SK-N-MC (cell line): ENCODE results near the gene PMM1.

ENCODE experiments used
- DNase-seq: peaks from one replicate; pipeline ENCODE4 v3.0.0-alpha.2; 2011; ENCODE audit warnings: low read depth, low spot score
- H3K27ac ChIP-seq: fragments of 200-600 bp; sonication (generic); 2 replicates; pipeline ENCODE4 v1.5.1; 2016; ENCODE audit warnings: mixed run types
- H3K36me3 ChIP-seq: fragments of 200-600 bp; sonication (generic); 2 replicates; pipeline ENCODE4 v1.6.1; 2017; ENCODE audit warnings: antibody characterized with exemption, low read length, mixed read lengths; ENCODE audit not compliant: insufficient read depth
- H3K4me3 ChIP-seq: fragments of 200-600 bp; sonication (generic); 2 replicates; pipeline ENCODE4 v1.5.1; 2016
- H3K9ac ChIP-seq: fragments of 200-600 bp; sonication (generic); 2 replicates; pipeline ENCODE4 v1.8.0; 2017; ENCODE audit warnings: mixed run types, mixed read lengths; ENCODE audit not compliant: insufficient read length
- H3K9me3 ChIP-seq: fragments of 200-600 bp; sonication (generic); 2 replicates; pipeline ENCODE4 v1.6.1; 2017; ENCODE audit warnings: low read depth, mild to moderate bottlenecking, antibody characterized with exemption, low read length, moderate library complexity, mixed read lengths
- EZH2 ChIP-seq: fragments of 200-600 bp; sonication (generic); IDR thresholded peaks from one replicate; pipeline ENCODE4 v1.6.1; 2017; ENCODE audit warnings: antibody characterized with exemption
- FOXP2 ChIP-seq: optimal IDR thresholded peaks from 2 replicates; pipeline ENCODE3; 2011; ENCODE audit warnings: mild to moderate bottlenecking, moderate library complexity; ENCODE audit not compliant: insufficient read depth; ENCODE audit errors: extremely low read length, control extremely low read depth
- POLR2AphosphoS5 ChIP-seq: IDR thresholded peaks from 2 replicates; pipeline ENCODE4 v1.6.1; 2012; ENCODE audit warnings: mild to moderate bottlenecking, low read depth, low read length, borderline replicate concordance

PMM1 gene

DNA sequence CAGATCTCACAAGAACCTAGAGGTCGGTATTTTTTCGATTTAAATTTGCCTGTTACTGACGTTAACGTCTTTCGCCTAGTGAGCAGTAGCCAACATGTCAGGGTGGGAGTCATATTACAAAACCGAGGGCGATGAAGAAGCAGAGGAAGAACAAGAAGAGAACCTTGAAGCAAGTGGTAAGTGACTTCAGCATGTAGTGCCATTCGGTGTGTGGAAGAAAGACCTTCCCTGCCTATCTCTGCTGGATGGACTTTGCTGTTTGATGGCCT is 32.2 kb upstream of the PMM1 start:
- no peaks in the 10 kb centered on the region for H3K9me3 ChIP-seq
- TF ChIP-seq FOXP2 (no peak), EZH2 (no peak), POLR2AphosphoS5 (no peak)
- H3K27ac ChIP-seq: peak overlapping the region; percentile 98
- DNase-seq: no peak
- peak overlapping the region; percentile 99 for H3K4me3 ChIP-seq
- peaks cover 41% of the 10 kb centered on the region for H3K36me3 ChIP-seq
- peak overlapping the region; percentile 98 for H3K9ac ChIP-seq

DNA sequence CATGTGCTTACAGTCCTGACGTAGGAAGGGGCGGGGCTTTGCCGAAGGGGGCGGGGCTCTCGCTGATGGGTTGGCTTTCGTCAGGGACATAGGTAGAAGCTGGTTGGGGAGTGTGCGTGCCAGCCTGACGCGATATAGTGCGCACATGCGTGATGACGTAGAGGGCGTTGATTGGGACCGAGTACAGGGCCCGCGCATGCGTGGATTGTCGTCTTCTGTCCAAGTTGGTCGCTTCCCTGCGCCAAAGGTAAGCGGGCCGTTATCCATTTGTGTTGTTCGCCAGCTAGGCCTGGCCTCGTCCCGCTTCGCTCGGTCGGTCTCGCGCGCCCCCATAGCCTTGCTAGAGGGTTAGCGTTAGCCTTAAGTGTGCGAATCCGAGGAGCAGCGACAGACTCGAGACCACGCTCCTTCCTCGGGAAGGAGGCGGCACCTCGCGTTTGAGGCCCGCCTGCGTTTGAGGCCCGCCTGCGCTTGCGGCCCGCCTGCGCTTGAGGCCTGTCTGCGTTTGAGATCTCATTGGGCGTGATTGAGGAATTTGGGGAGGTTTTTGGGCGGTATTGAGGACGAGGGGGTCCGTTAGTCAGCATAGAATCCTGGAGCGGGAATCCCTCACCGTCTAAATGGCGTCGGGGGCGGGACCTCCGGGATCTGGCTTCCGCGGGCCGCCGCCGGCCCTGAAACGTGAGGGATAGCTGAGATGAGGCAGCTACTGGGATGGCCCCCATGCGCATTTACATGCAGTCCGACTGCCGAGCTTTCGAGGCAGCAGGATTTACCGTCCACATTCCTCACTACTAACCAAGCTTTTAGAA is 31.7 kb upstream of the PMM1 start, which contains the start of gene XRCC6:
Gene XRCC6 (plus strand): TSS at position 197 of the 812 bp plus-strand sequence. CDS start 710 bp downstream, outside the sequence.
- DNase-seq: peak; percentile 99
- Histone ChIP-seq H3K4me3 (peak within 1 kb of the TSS; percentile 99), H3K27ac (peak within 1 kb of the TSS; percentile 98), H3K9me3 (no peaks in the 10 kb centered on the region), H3K36me3 (peaks cover 37% of the 10 kb centered on the region), H3K9ac (peak within 1 kb of the TSS; percentile 98)
- TF ChIP-seq EZH2 (no peak), POLR2AphosphoS5 (peak; percentile 96), FOXP2 (peak; percentile 54)

DNA sequence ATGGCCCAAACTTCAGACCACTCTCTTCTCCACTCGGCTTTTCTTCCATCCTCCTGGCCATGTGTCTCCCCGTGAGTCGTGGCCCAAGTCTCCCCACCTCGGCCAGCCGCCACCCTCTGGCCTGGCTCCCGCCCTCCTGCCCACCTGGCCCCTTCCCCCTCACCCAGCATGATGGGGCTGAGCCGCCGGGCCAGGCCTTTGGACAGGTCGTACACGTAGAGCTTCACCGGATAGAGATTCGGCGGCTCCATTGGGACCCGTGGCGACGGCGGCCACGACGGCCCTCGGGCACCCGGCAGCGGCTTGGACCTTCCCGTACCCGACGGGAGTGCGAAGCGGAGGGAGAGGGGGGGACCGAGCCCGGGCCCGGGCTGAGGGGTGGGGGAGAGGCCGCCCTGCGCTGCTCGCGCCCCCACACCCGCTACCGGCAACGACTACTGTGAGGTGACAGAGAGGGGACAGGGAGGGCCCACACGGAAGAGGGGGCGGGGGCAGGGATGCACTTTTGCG is 31.0 kb upstream of the PMM1 start, which contains the start of gene DESI1:
Gene DESI1 (minus strand): TSS at position 455 of the 510 bp plus-strand sequence. CDS start 204 bp downstream, at position 251.
- peak within 1 kb of the TSS; percentile 98 for H3K27ac ChIP-seq
- peaks cover 32% of the 10 kb centered on the region for H3K36me3 ChIP-seq
- no peaks in the 10 kb centered on the region for H3K9me3 ChIP-seq
- peak within 1 kb of the TSS; percentile 99 for H3K4me3 ChIP-seq
- TF ChIP-seq POLR2AphosphoS5: peak; percentile 87
- no peak for TF ChIP-seq EZH2
- no peak for DNase-seq
- peak within 1 kb of the TSS; percentile 98 for H3K9ac ChIP-seq

- peak overlapping the region; percentile 99 for H3K4me3 ChIP-seq
- peaks cover 27% of the 10 kb centered on the region for H3K36me3 ChIP-seq
- H3K27ac ChIP-seq: peak overlapping the region; percentile 22; the same call in 1 of the 2 replicates
- H3K9ac ChIP-seq: peak overlapping the region; percentile 80
- TF ChIP-seq FOXP2: no peak
- TF ChIP-seq EZH2: no peak
- no peak for TF ChIP-seq POLR2AphosphoS5
- DNase-seq: no peak
- no peaks in the 10 kb centered on the region for H3K9me3 ChIP-seq
Measured at GRCh38 chr22:41619979-41620588, 30.4 kb upstream of the PMM1 start.

GRCh38 chr22:41613456-41613855 is 23.8 kb upstream of the PMM1 start:
- no peak for DNase-seq
- Histone ChIP-seq H3K36me3 (no peaks in the 10 kb centered on the region), H3K4me3 (no peak overlapping the region), H3K9ac (no peak overlapping the region), H3K9me3 (no peaks in the 10 kb centered on the region), H3K27ac (no peak overlapping the region)
- TF ChIP-seq EZH2 (no peak), FOXP2 (no peak), POLR2AphosphoS5 (no peak)

DNA sequence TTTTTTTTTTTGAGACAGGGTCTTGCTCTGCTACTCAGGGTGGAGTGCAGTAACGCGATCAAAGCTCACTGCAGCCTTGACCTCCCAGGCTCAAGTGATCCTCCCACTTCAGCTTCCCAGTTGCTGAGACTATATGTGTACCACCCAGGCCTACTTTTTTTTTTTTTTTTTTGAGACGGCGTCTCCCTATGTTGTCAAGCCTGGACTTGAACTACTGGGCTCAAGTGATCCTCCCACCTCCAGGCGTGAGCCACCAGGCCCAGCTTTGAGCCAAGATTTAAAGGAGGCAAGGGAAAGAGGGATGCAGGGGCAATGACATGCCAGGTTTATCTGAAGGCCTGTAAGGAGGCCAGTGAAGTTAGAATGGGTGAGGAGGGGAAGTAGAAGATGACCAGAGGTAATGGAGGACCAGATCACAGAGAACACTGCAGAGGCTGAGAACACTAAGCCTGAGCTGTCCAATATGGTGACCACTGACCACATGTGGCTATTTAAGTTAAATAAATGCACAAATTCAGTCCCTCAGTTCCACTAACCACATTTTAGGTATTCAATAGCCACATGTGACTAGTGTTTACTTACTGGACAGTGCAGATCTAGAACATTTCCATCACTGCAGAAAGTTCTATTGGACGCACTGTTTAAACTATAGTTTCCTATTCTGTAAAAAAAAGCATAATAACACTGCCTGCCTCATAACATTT is 23.1 kb upstream of the PMM1 start:
- no peak for DNase-seq
- no peaks in the 10 kb centered on the region for H3K9me3 ChIP-seq
- no peak overlapping the region for H3K27ac ChIP-seq
- H3K4me3 ChIP-seq: no peak overlapping the region
- TF ChIP-seq FOXP2 (no peak), EZH2 (no peak), POLR2AphosphoS5 (no peak)
- no peak overlapping the region for H3K9ac ChIP-seq
- no peaks in the 10 kb centered on the region for H3K36me3 ChIP-seq

DNA sequence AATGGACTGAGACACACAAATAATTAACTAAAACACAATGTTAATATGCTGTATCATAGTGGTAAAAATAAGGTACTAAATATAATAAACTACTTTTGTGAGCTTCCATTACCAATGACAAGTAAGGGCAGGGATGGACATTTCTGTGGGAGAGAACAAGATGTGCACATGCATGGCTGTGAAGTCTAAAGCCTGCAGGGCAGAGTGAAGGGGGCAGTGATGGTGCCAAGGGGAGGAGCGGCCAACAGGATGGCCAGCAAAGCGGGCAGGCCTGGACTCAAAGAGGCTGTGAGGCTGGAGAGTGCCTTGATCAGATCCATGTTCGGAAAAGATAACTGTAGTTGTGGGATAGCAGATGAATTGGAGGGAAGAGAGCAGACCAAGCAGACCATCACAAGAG is 18.7 kb upstream of the PMM1 start:
- Histone ChIP-seq H3K9me3 (no peaks in the 10 kb centered on the region), H3K9ac (no peak overlapping the region), H3K27ac (no peak overlapping the region), H3K4me3 (no peak overlapping the region), H3K36me3 (peaks cover 17% of the 10 kb centered on the region)
- no peak for DNase-seq
- no peak for TF ChIP-seq EZH2
- no peak for TF ChIP-seq POLR2AphosphoS5
- TF ChIP-seq FOXP2: no peak

DNA sequence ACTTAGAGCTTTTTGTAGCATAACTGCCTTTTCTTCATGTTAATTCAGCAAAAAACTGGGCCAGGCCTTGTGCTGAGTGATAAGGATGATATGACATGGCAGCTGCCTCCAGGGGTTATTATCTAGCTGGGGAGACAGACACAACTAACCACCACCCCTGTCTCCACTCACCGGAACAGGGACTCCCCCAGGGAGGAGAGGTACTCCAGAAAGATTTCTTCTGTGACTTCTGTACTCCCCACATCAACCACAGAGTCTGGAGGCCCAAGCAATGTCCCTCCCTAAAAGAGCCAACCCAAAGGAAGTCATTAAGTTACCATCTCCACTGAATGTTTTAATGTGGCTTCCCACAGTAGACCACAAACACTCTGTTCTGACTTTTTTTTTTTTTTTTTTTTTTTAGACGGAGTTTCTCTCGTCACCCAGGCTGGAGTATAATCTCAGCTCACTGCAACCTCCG is 14.3 kb upstream of the PMM1 start:
- Histone ChIP-seq H3K36me3 (peaks cover 36% of the 10 kb centered on the region), H3K4me3 (no peak overlapping the region), H3K27ac (no peak overlapping the region), H3K9ac (no peak overlapping the region), H3K9me3 (no peaks in the 10 kb centered on the region)
- no peak for TF ChIP-seq FOXP2
- TF ChIP-seq POLR2AphosphoS5: no peak
- no peak for TF ChIP-seq EZH2
- no peak for DNase-seq
